Karpas-422 (cell line): ENCODE measurements around the gene ARHGDIB. TPM values are rescaled to one million over a fixed set of nuclear protein-coding genes. Genes with fewer than 3 reads are reported as not detected.

Experiments
- DNase-seq: peaks from one replicate; pipeline ENCODE4 v3.0.0-alpha.2; 2015
- H2AFZ ChIP-seq: fragments of 200-600 bp; sonication (generic); 2 replicates; pipeline ENCODE4 v1.6.1; 2014; ENCODE audit warnings: antibody characterized with exemption, low read length, mixed read lengths
- H3K27ac ChIP-seq: fragments of 200-600 bp; sonication (generic); 2 replicates; pipeline ENCODE4 v1.5.1; 2014; ENCODE audit warnings: mild to moderate bottlenecking, low read length, moderate library complexity
- H3K27me3 ChIP-seq: fragments of 200-600 bp; sonication (generic); 2 replicates; pipeline ENCODE4 v1.6.1; 2014; ENCODE audit warnings: low read length, mixed read lengths
- H3K36me3 ChIP-seq: fragments of 200-600 bp; sonication (generic); 2 replicates; pipeline ENCODE4 v1.6.1; 2014; ENCODE audit warnings: low read length, mixed read lengths; ENCODE audit not compliant: insufficient read depth
- H3K4me1 ChIP-seq: fragments of 200-600 bp; sonication (generic); 2 replicates; pipeline ENCODE4 v1.6.1; 2014; ENCODE audit warnings: mild to moderate bottlenecking, low read length, mixed read lengths
- H3K4me2 ChIP-seq: fragments of 200-600 bp; sonication (generic); 2 replicates; pipeline ENCODE4 v1.6.1; 2014; ENCODE audit warnings: low read length, low read depth, mild to moderate bottlenecking; ENCODE audit not compliant: poor library complexity, severe bottlenecking
- H3K4me3 ChIP-seq: fragments of 200-600 bp; sonication (generic); 2 replicates; pipeline ENCODE4 v1.5.1; 2014; ENCODE audit warnings: mild to moderate bottlenecking, antibody characterized with exemption, low read length, mixed read lengths
- H3K79me2 ChIP-seq: fragments of 200-600 bp; sonication (generic); 2 replicates; pipeline ENCODE4 v1.6.1; 2014; ENCODE audit warnings: mild to moderate bottlenecking, low read length, mixed read lengths
- H3K9ac ChIP-seq: fragments of 200-600 bp; sonication (generic); 2 replicates; pipeline ENCODE4 v1.6.0; 2014; ENCODE audit warnings: low read length
- H3K9me2 ChIP-seq: fragments of 200-600 bp; sonication (generic), shearing (Covaris generic); replicated peaks from 2 replicates; pipeline ENCODE4 v1.6.0; 2014; ENCODE audit warnings: mild to moderate bottlenecking, low read length, moderate library complexity; ENCODE audit not compliant: insufficient read depth
- H3K9me3 ChIP-seq: fragments of 300-700, 200-600 bp; sonication (generic); 2 replicates; pipeline ENCODE4 v1.6.1; 2014; ENCODE audit warnings: low read length, mixed read lengths
- H4K20me1 ChIP-seq: fragments of 200-600 bp; sonication (generic); 2 replicates; pipeline ENCODE4 v1.6.1; 2014; ENCODE audit warnings: mild to moderate bottlenecking, antibody characterized with exemption, low read length, low read depth; ENCODE audit not compliant: insufficient read depth
- total RNA-seq: library from RNA; depleted of rRNA; stranded (reverse); fragments of >200 nt; shearing (Covaris generic); gene quantifications from 2 replicates; pipeline ENCODE4 v1.2.3, GENCODE V29; 2014; ENCODE audit warnings: low replicate concordance

The ARHGDIB gene
- total RNA-seq, 1 experiment from 2014 or later = 503 TPM

DNA sequence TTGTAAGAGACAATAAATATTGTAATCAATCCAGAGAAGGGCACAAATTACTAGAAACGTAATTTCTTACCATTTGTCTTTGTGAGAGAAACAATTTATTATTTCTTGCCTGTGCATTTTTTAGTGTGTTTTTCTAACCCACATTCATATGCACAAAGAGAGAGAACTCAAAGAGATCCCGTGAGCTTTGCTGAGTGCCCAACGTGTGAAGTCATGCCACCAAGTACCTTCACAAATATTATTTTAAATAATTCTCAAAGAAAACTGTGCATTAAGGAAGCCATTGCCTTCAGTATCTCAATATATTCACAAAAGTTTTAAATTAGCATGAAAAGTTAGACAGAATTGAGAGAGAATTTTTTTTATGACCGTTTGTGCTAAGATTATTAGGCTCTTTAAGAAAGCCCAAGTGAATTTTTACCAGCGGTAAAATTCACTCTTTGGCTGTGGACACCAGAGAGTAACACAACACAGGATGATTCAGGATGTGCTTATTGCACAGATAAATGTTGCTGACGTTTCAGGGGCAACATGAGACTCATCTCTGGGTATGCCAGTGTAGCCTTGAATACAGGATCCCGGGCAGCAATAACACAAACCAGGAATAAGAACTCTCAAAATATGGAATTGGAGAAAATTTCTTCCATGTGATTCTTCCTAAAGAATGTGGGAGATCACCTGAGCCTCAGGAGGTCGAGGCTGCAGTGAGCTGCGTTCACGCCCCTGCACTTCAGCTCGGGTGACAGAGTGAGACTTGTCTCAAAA, 2.9 kb downstream of the ARHGDIB start:
- H3K9me2 ChIP-seq = no peaks in the 10 kb centered on the region
- H3K4me1 ChIP-seq = peaks cover 89% of the 10 kb centered on the region
- H3K4me2 ChIP-seq = peak overlapping the region; percentile 84
- peaks cover 17% of the 10 kb centered on the region for H3K36me3 ChIP-seq
- peak overlapping the region; percentile 87 for H3K4me3 ChIP-seq
- no peak for DNase-seq
- H3K27me3 ChIP-seq = no peaks in the 10 kb centered on the region
- peaks cover 9% of the 10 kb centered on the region; the same call in 1 of the 2 replicates for H4K20me1 ChIP-seq
- H3K9me3 ChIP-seq = no peaks in the 10 kb centered on the region
- peak overlapping the region; percentile 88 for H3K9ac ChIP-seq
- peak overlapping the region; percentile 96 for H3K27ac ChIP-seq
- no peak overlapping the region for H2AFZ ChIP-seq
- peaks cover 76% of the 10 kb centered on the region for H3K79me2 ChIP-seq

DNA sequence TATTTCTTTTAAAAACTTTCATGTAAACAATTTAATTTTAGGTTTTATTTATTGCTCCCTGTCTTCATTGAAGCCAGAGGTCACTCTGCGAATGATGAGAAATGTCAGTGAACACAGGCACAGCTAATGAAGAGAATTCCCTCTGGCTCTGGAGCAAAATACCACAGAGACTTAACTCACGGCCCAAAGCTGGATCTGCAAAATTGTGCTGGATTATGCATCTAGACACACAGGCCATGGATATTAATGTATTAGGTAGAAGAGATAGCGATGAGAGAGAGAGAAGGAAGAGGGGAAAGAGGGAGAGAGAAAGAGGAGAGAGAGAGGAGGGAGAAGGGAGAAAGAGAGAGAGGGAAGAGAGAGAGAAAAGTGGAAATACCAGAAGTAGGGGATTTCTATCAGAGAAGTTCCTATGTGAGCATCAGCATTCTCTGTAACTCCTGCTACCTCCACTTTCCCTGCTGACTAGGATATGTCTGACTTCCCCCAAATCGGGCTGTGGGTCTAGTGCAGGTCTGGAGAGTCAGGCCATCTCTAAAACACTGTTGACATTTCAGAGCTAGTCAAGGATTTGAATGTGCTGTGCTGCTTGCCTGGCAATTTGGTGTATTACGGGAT, 3.7 kb downstream of the ARHGDIB start:
- H3K36me3 ChIP-seq = peaks cover 17% of the 10 kb centered on the region
- H4K20me1 ChIP-seq = peaks cover 10% of the 10 kb centered on the region; the same call in 1 of the 2 replicates
- peaks cover 85% of the 10 kb centered on the region for H3K79me2 ChIP-seq
- no peaks in the 10 kb centered on the region for H3K9me2 ChIP-seq
- no peak overlapping the region for H2AFZ ChIP-seq
- peak overlapping the region; percentile 84 for H3K4me2 ChIP-seq
- H3K9me3 ChIP-seq = no peaks in the 10 kb centered on the region
- no peaks in the 10 kb centered on the region for H3K27me3 ChIP-seq
- H3K27ac ChIP-seq = peak overlapping the region; percentile 96
- H3K4me1 ChIP-seq = peaks cover 89% of the 10 kb centered on the region
- H3K9ac ChIP-seq = peak overlapping the region; percentile 88
- H3K4me3 ChIP-seq = peak overlapping the region; percentile 87
- peak; percentile 60 for DNase-seq

DNA sequence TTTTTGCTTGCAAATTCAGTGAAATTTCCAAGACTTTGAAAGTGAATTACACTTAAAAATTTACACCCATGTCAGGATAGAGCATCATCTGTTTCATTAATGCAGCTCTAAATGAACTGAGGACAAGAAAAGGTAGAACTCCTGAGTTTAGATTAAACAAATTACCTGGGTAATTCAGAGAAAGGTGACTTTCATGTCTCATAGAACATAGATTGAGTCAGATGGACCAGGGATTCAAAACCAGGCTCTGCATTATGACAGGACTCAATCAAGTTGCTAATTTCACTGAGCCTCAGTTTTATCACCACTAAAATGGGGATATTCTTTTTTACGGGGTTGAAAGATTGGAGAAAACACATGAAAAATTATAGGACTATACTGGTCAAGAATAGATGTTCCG, 4.5 kb downstream of the ARHGDIB start:
- Histone ChIP-seq H4K20me1 (peaks cover 14% of the 10 kb centered on the region; the same call in 1 of the 2 replicates), H3K79me2 (peaks cover 93% of the 10 kb centered on the region), H3K27ac (peak overlapping the region; percentile 96), H3K4me1 (peaks cover 89% of the 10 kb centered on the region), H3K27me3 (no peaks in the 10 kb centered on the region), H2AFZ (no peak overlapping the region), H3K9me3 (no peaks in the 10 kb centered on the region), H3K9ac (peak overlapping the region; percentile 41), H3K36me3 (peaks cover 18% of the 10 kb centered on the region), H3K4me2 (peak overlapping the region; percentile 84), H3K9me2 (no peaks in the 10 kb centered on the region), H3K4me3 (peak overlapping the region; percentile 39)
- no peak for DNase-seq

GRCh38 chr12:14956024-14956891, 5.1 kb downstream of the ARHGDIB start:
- H3K27ac ChIP-seq = peak overlapping the region; percentile 96
- no peak overlapping the region for H2AFZ ChIP-seq
- no peaks in the 10 kb centered on the region for H3K27me3 ChIP-seq
- DNase-seq = peak; percentile 71
- H4K20me1 ChIP-seq = peaks cover 14% of the 10 kb centered on the region; the same call in 1 of the 2 replicates
- H3K79me2 ChIP-seq = peaks cover 99% of the 10 kb centered on the region
- peak overlapping the region; percentile 84 for H3K4me2 ChIP-seq
- H3K4me3 ChIP-seq = peak overlapping the region; percentile 39; the same call in 1 of the 2 replicates
- H3K9me3 ChIP-seq = no peaks in the 10 kb centered on the region
- peaks cover 91% of the 10 kb centered on the region for H3K4me1 ChIP-seq
- H3K9me2 ChIP-seq = no peaks in the 10 kb centered on the region
- H3K9ac ChIP-seq = peak overlapping the region; percentile 41
- peaks cover 24% of the 10 kb centered on the region for H3K36me3 ChIP-seq

- peaks cover 99% of the 10 kb centered on the region for H3K79me2 ChIP-seq
- H2AFZ ChIP-seq = no peak overlapping the region
- no peaks in the 10 kb centered on the region for H3K9me2 ChIP-seq
- no peaks in the 10 kb centered on the region for H3K9me3 ChIP-seq
- peak overlapping the region; percentile 44 for H3K4me2 ChIP-seq
- H4K20me1 ChIP-seq = peaks cover 19% of the 10 kb centered on the region; the same call in 1 of the 2 replicates
- H3K36me3 ChIP-seq = peaks cover 44% of the 10 kb centered on the region
- peaks cover 100% of the 10 kb centered on the region for H3K4me1 ChIP-seq
- H3K27me3 ChIP-seq = no peaks in the 10 kb centered on the region
- DNase-seq = no peak
- peak overlapping the region; percentile 13; the same call in 1 of the 2 replicates for H3K4me3 ChIP-seq
- H3K9ac ChIP-seq = no peak overlapping the region
- peak overlapping the region; percentile 93 for H3K27ac ChIP-seq
Measured at GRCh38 chr12:14954269-14954668, 7.1 kb downstream of the ARHGDIB start.

- peaks cover 47% of the 10 kb centered on the region for H3K36me3 ChIP-seq
- H3K4me3 ChIP-seq = peak overlapping the region; percentile 13; the same call in 1 of the 2 replicates
- DNase-seq = no peak
- H4K20me1 ChIP-seq = peaks cover 19% of the 10 kb centered on the region; the same call in 1 of the 2 replicates
- peak overlapping the region; percentile 93 for H3K27ac ChIP-seq
- no peak overlapping the region; the same call in 1 of the 2 replicates for H3K9ac ChIP-seq
- no peaks in the 10 kb centered on the region for H3K27me3 ChIP-seq
- no peak overlapping the region for H2AFZ ChIP-seq
- peaks cover 94% of the 10 kb centered on the region for H3K79me2 ChIP-seq
- peak overlapping the region; percentile 44 for H3K4me2 ChIP-seq
- peaks cover 100% of the 10 kb centered on the region for H3K4me1 ChIP-seq
- H3K9me3 ChIP-seq = no peaks in the 10 kb centered on the region
- no peaks in the 10 kb centered on the region for H3K9me2 ChIP-seq
Measured at GRCh38 chr12:14953752-14954151, 7.6 kb downstream of the ARHGDIB start.

GRCh38 chr12:14952299-14952921, 9.0 kb downstream of the ARHGDIB start:
- Histone ChIP-seq H3K79me2 (peaks cover 88% of the 10 kb centered on the region), H4K20me1 (peaks cover 19% of the 10 kb centered on the region; the same call in 1 of the 2 replicates), H3K4me1 (peaks cover 93% of the 10 kb centered on the region), H3K9me2 (no peaks in the 10 kb centered on the region), H3K9ac (no peak overlapping the region), H3K4me3 (no peak overlapping the region), H3K4me2 (peak overlapping the region; percentile 44), H3K27ac (peak overlapping the region; percentile 93), H3K36me3 (peaks cover 53% of the 10 kb centered on the region), H3K9me3 (no peaks in the 10 kb centered on the region), H2AFZ (no peak overlapping the region), H3K27me3 (no peaks in the 10 kb centered on the region)
- peak; percentile 76 for DNase-seq
